HEK293 (cell line): Measurements from ENCODE around the gene PRM1.
A peak's percentile ranks its signal among the peaks of the same experiment; 100 is the strongest.

Experiments
- CTCF ChIA-PET: fragments of 350-600 bp; formaldehyde crosslinking; extraction: SDS; loops from one replicate; lab custom pipeline; 2021; ENCODE audit warnings: antibody characterized with exemption; lab: Yijun Ruan, JAX
- POLR2A ChIA-PET: fragments of 300-600 bp; formaldehyde crosslinking; extraction: SDS; loops from one replicate; lab custom pipeline; 2020; ENCODE audit warnings: antibody characterized with exemption, inconsistent platforms; lab: Yijun Ruan, JAX
- H3K27ac ChIP-seq: fragments of 200-500 bp; sonication (Bioruptor generic); 2 replicates; pipeline ENCODE4 v1.5.1; 2014; ENCODE audit warnings: low read depth, low read length, control low read depth, inconsistent platforms; ENCODE audit errors: extremely low read depth
- H3K36me3 ChIP-seq, 2 experiments: fragments of 200-500 bp in 1 of 2; sonication (Bioruptor generic) in 1 of 2; 1 replicate in 1 of 2; 2 replicates in 1 of 2; pipeline ENCODE4 v1.5.1; 2014 to 2017; ENCODE audit warnings: inconsistent platforms in 2 of 2, low read length in 2 of 2; ENCODE audit not compliant: control insufficient read depth in 2 of 2, insufficient read depth in 1 of 2
- H3K4me1 ChIP-seq: fragments of 200-500 bp; sonication (Bioruptor generic); 2 replicates; pipeline ENCODE4 v1.5.1; 2014; ENCODE audit warnings: mild to moderate bottlenecking, low read length, inconsistent platforms; ENCODE audit not compliant: control insufficient read depth, insufficient read depth
- H3K4me3 ChIP-seq: 2 replicates; pipeline ENCODE4 v1.5.1; 2011; ENCODE audit warnings: low read depth, mild to moderate bottlenecking, control low read depth, low read length, moderate library complexity
- H3K9me3 ChIP-seq: fragments of 200-500 bp; sonication (Bioruptor generic); 2 replicates; pipeline ENCODE4 v1.5.1; 2014; ENCODE audit warnings: low read depth, low read length, inconsistent platforms; ENCODE audit not compliant: control insufficient read depth, insufficient read depth
- BCL11A ChIP-seq: fragments of 450-650 bp; formaldehyde crosslinking; IDR thresholded peaks from 2 replicates; pipeline ENCODE4 v1.5.1; 2016; ENCODE audit warnings: low read depth, missing biosample characterization, missing genetic modification characterization
- CTCF ChIP-seq: fragments of 450-650 bp; formaldehyde crosslinking; IDR thresholded peaks from 2 replicates; pipeline ENCODE4 v1.5.1; 2016; ENCODE audit warnings: missing biosample characterization, missing genetic modification characterization
- EGR2 ChIP-seq: fragments of 450-650 bp; formaldehyde crosslinking; IDR thresholded peaks from 2 replicates; pipeline ENCODE4 v1.5.1; 2016; ENCODE audit warnings: low read depth, missing biosample characterization, missing genetic modification characterization
- HIC1 ChIP-seq: fragments of 450-650 bp; formaldehyde crosslinking; IDR thresholded peaks from 2 replicates; pipeline ENCODE4 v1.5.1; 2016; ENCODE audit warnings: missing biosample characterization, missing genetic modification characterization
- IKZF3 ChIP-seq: fragments of 450-650 bp; IDR thresholded peaks from 2 replicates; pipeline ENCODE4 v1.5.0; 2018; ENCODE audit warnings: missing biosample characterization, mild to moderate bottlenecking, missing genetic modification characterization, moderate library complexity
- KLF7 ChIP-seq: fragments of 450-650 bp; formaldehyde crosslinking; IDR thresholded peaks from 2 replicates; pipeline ENCODE4 v1.5.1; 2016; ENCODE audit warnings: missing biosample characterization, missing genetic modification characterization, borderline replicate concordance
- KLF9 ChIP-seq: fragments of 450-650 bp; formaldehyde crosslinking; IDR thresholded peaks from 2 replicates; pipeline ENCODE4 v1.5.1; 2016; ENCODE audit warnings: missing biosample characterization, missing genetic modification characterization, low read depth
- MEIS1 ChIP-seq: sonication (generic); formaldehyde crosslinking; IDR thresholded peaks from 2 replicates; pipeline ENCODE4 v1.8.1; 2022; ENCODE audit warnings: missing genetic modification reagents, mild to moderate bottlenecking, borderline replicate concordance
- PATZ1 ChIP-seq: fragments of 450-650 bp; formaldehyde crosslinking; IDR thresholded peaks from 2 replicates; pipeline ENCODE4 v1.5.1; 2016; ENCODE audit warnings: missing biosample characterization, missing genetic modification characterization
- WT1 ChIP-seq: fragments of 450-650 bp; formaldehyde crosslinking; IDR thresholded peaks from 2 replicates; pipeline ENCODE4 v1.5.1; 2016; ENCODE audit warnings: missing biosample characterization, missing genetic modification characterization
- ZBTB1 ChIP-seq: fragments of 450-650 bp; formaldehyde crosslinking; IDR thresholded peaks from 2 replicates; pipeline ENCODE4 v1.5.1; 2016; ENCODE audit warnings: missing biosample characterization, missing genetic modification characterization
- ZBTB7A ChIP-seq: fragments of 450-650 bp; formaldehyde crosslinking; IDR thresholded peaks from 2 replicates; pipeline ENCODE4 v1.5.1; 2016; ENCODE audit warnings: low read depth, missing biosample characterization, missing genetic modification characterization
- ZFHX2 ChIP-seq: fragments of 450-650 bp; formaldehyde crosslinking; conservative IDR thresholded peaks from 2 replicates; pipeline ENCODE4 v1.5.1; 2016; ENCODE audit warnings: missing biosample characterization, missing genetic modification characterization
- ZIC2 ChIP-seq: fragments of 450-650 bp; formaldehyde crosslinking; IDR thresholded peaks from 2 replicates; pipeline ENCODE4 v1.5.1; 2016; ENCODE audit warnings: missing biosample characterization, missing genetic modification characterization
- ZNF133 ChIP-seq: fragments of 450-650 bp; formaldehyde crosslinking; IDR thresholded peaks from 2 replicates; pipeline ENCODE4 v1.5.1; 2016; ENCODE audit warnings: missing biosample characterization, missing genetic modification characterization
- ZNF174 ChIP-seq: fragments of 450-650 bp; formaldehyde crosslinking; IDR thresholded peaks from 2 replicates; pipeline ENCODE4 v1.5.0; 2017; ENCODE audit warnings: missing biosample characterization, mild to moderate bottlenecking, missing genetic modification characterization
- ZNF239 ChIP-seq: fragments of 450-650 bp; formaldehyde crosslinking; IDR thresholded peaks from 2 replicates; pipeline ENCODE4 v1.5.1; 2016; ENCODE audit warnings: missing biosample characterization, missing genetic modification characterization
- ZNF398 ChIP-seq: fragments of 450-650 bp; formaldehyde crosslinking; IDR thresholded peaks from 2 replicates; pipeline ENCODE4 v1.5.1; 2017; ENCODE audit warnings: missing biosample characterization, missing genetic modification characterization
- ZNF48 ChIP-seq: fragments of 450-650 bp; formaldehyde crosslinking; IDR thresholded peaks from 2 replicates; pipeline ENCODE4 v1.5.1; 2016; ENCODE audit warnings: missing biosample characterization, missing genetic modification characterization
- ZNF558 ChIP-seq: fragments of 450-650 bp; formaldehyde crosslinking; IDR thresholded peaks from 2 replicates; pipeline ENCODE4 v1.5.1; 2016; ENCODE audit warnings: missing biosample characterization, missing genetic modification characterization
- ZNF561 ChIP-seq: fragments of 450-650 bp; IDR thresholded peaks from 2 replicates; pipeline ENCODE4 v1.5.1; 2018; ENCODE audit warnings: missing biosample characterization, missing genetic modification characterization, borderline replicate concordance
- ZNF692 ChIP-seq: fragments of 450-650 bp; formaldehyde crosslinking; IDR thresholded peaks from 2 replicates; pipeline ENCODE4 v1.5.1; 2016; ENCODE audit warnings: missing biosample characterization, missing genetic modification characterization
- ZNF843 ChIP-seq: fragments of 450-650 bp; formaldehyde crosslinking; IDR thresholded peaks from 2 replicates; pipeline ENCODE4 v1.5.1; 2016; ENCODE audit warnings: missing biosample characterization, missing genetic modification characterization
- ZSCAN16 ChIP-seq: fragments of 450-650 bp; formaldehyde crosslinking; IDR thresholded peaks from 2 replicates; pipeline ENCODE4 v1.5.1; 2016; ENCODE audit warnings: missing biosample characterization, missing genetic modification characterization
- ZSCAN5A ChIP-seq: fragments of 450-650 bp; formaldehyde crosslinking; IDR thresholded peaks from 2 replicates; pipeline ENCODE4 v1.5.1; 2016; ENCODE audit warnings: missing biosample characterization, missing genetic modification characterization

Gene PRM1

GRCh38 chr16:11255737-11256660 lies 25.1 kb downstream of the PRM1 start, which contains the start of gene SOCS1:
Gene SOCS1, minus strand, starts transcription at chr16:11256204. Its CDS starts 726 bp downstream, at chr16:11255478.
- peak within 1 kb of the TSS; percentile 70; the same call in 1 of the 2 replicates for H3K27ac ChIP-seq
- ChIA-PET POLR2A (interaction anchor here (0.5 to 2.5 kb wide), 65 partner anchors 12 to 583 kb away, joined by 3 to 19 read pairs (median 4); partner anchors contain the start of genes CLEC16A, DEXI, PRM2 and PRM3), CTCF (interaction anchor here (0.5 to 6.8 kb wide), 41 partner anchors 10 to 1215 kb away, joined by 3 to 58 read pairs (median 4); partner anchors contain the start of genes CLEC16A and PRM2)
- no peaks in the 10 kb centered on the region for H3K9me3 ChIP-seq
- no peaks in the 10 kb centered on the region for H3K36me3 ChIP-seq
- peaks cover 5% of the 10 kb centered on the region; the same call in 1 of the 2 replicates for H3K4me1 ChIP-seq
- peak within 1 kb of the TSS; percentile 72 for H3K4me3 ChIP-seq
- no peak for TF ChIP-seq ZBTB1 (tag by site-specific recombination)
- TF ChIP-seq ZNF133 (tag by site-specific recombination) = no peak
- TF ChIP-seq KLF7 (tag by site-specific recombination) = peak; percentile 94
- peak; percentile 17; the same call in 1 of the 2 replicates for TF ChIP-seq ZNF561 (tag by site-specific recombination)
- peak; percentile 90 for TF ChIP-seq PATZ1 (tag by site-specific recombination)
- peak; percentile 60; the same call in 1 of the 2 replicates for TF ChIP-seq ZSCAN5A
- TF ChIP-seq EGR2 = peak; percentile 19; the same call in 1 of the 2 replicates
- TF ChIP-seq ZNF692 (tag by site-specific recombination) = peak; percentile 54
- TF ChIP-seq ZBTB7A = peak; percentile 93
- no peak for TF ChIP-seq ZNF239
- TF ChIP-seq KLF9 = peak; percentile 97
- TF ChIP-seq WT1 (tag by site-specific recombination) = 0 out of 2 replicates have a peak, but pooled peaks have one; percentile 60
- TF ChIP-seq IKZF3 (tag by site-specific recombination) = peak; percentile 17; the same call in 1 of the 2 replicates
- peak; percentile 90; the same call in 1 of the 2 replicates for TF ChIP-seq ZIC2 (tag by site-specific recombination)
- TF ChIP-seq MEIS1 (CRISPR knock-in tag) = no peak
- TF ChIP-seq CTCF (tag by site-specific recombination) = peak; percentile 41
- TF ChIP-seq ZNF48 = no peak
- peak; percentile 44 for TF ChIP-seq ZFHX2 (tag by site-specific recombination)
- peak; percentile 41; the same call in 1 of the 2 replicates for TF ChIP-seq ZSCAN16 (tag by site-specific recombination)
- TF ChIP-seq ZNF843 (tag by site-specific recombination) = peak; percentile 64; the same call in 1 of the 2 replicates
- TF ChIP-seq HIC1 (tag by site-specific recombination) = peak; percentile 77; the same call in 1 of the 2 replicates
- TF ChIP-seq ZNF398 (tag by site-specific recombination) = peak; percentile 59; the same call in 1 of the 2 replicates
- no peak for TF ChIP-seq ZNF558
- 0 out of 2 replicates have a peak, but pooled peaks have one; percentile 38 for TF ChIP-seq BCL11A
- 0 out of 2 replicates have a peak, but pooled peaks have one; percentile 20 for TF ChIP-seq ZNF174
